Peyer's patch (tissue), 4 donors: ENCODE measurements around the gene GPR142.

ENCODE experiments used
- CTCF ChIP-seq, 6 experiments: fragments of 450-650 bp in 4 of 6; fragments of 200-600 bp in 2 of 6; sonication (generic) in 1 of 6; IDR thresholded peaks; one replicate each; pipeline ENCODE4 v1.5.1; 2017 to 2019; ENCODE audit warnings: antibody characterized with exemption in 6 of 6, mild to moderate bottlenecking in 3 of 6, moderate library complexity in 1 of 6
- POLR2A ChIP-seq, 2 donors: fragments of 450-650 bp; IDR thresholded peaks; one replicate each; pipeline ENCODE4 v1.5.1; 2017; ENCODE audit warnings: antibody characterized with exemption in 2 of 2, mild to moderate bottlenecking in 2 of 2, moderate library complexity in 2 of 2

GRCh38 chr17:74380959-74381808 lies 13.9 kb downstream of the GPR142 start:
- TF ChIP-seq POLR2A (IDR thresholded peaks at IDR 0.05) (no peak), CTCF (IDR thresholded peaks at IDR 0.05) (no peak)
